GM23338 (cell line): Measurements from ENCODE around the gene PGAP1. TPM values are rescaled to one million over a fixed set of nuclear protein-coding genes. Genes with fewer than 3 reads are reported as not detected.
A peak's percentile ranks its signal among the peaks of the same experiment; 100 is the strongest.
"Not testable (repeated sequence)": the region's sequence is repeated elsewhere in the genome, so short reads cannot be mapped to it uniquely, and the experiment has no call there.

Source experiments
- ATAC-seq: fragments of 200-7000 bp; cut with Tn5 transposase; 3 replicates; pipeline ENCODE4 v1.9.1; 2020
- DNase-seq: peaks from one replicate; pipeline ENCODE4 v3.0.0-alpha.2; 2015; ENCODE audit warnings: low spot score
- H2AFZ ChIP-seq: fragments of 200-600 bp; sonication (generic); 2 replicates; pipeline ENCODE4 v1.8.0; 2016; ENCODE audit warnings: antibody characterized with exemption, mild to moderate bottlenecking, moderate library complexity
- H3F3A ChIP-seq: fragments of 200-600 bp; sonication (generic); replicated peaks from 2 replicates; pipeline ENCODE4 v1.8.0; 2017; ENCODE audit warnings: antibody characterized with exemption, mixed run types, low read depth
- H3K27ac ChIP-seq: fragments of 200-600 bp; sonication (generic); 2 replicates; pipeline ENCODE4 v1.6.1; 2016; ENCODE audit warnings: low read depth
- H3K27me3 ChIP-seq: fragments of 200-600 bp; sonication (generic); 2 replicates; pipeline ENCODE4 v1.8.0; 2016; ENCODE audit warnings: mild to moderate bottlenecking, mixed run types, moderate library complexity; ENCODE audit not compliant: insufficient read depth
- H3K36me3 ChIP-seq: fragments of 200-600 bp; sonication (generic); 2 replicates; pipeline ENCODE4 v1.8.0; 2016; ENCODE audit warnings: mild to moderate bottlenecking; ENCODE audit not compliant: insufficient read depth
- H3K4me1 ChIP-seq: fragments of 200-600 bp; sonication (generic); 2 replicates; pipeline ENCODE4 v1.8.0; 2016; ENCODE audit warnings: mild to moderate bottlenecking, moderate library complexity; ENCODE audit not compliant: insufficient read depth
- H3K4me2 ChIP-seq: fragments of 200-600 bp; sonication (generic); 2 replicates; pipeline ENCODE4 v1.7.1; 2017; ENCODE audit warnings: mixed run types
- H3K4me3 ChIP-seq: fragments of 200-600 bp; sonication (generic); 2 replicates; pipeline ENCODE4 v1.6.1; 2016; ENCODE audit warnings: mixed run types
- H3K79me2 ChIP-seq: fragments of 200-600 bp; sonication (generic); replicated peaks from 2 replicates; pipeline ENCODE4 v1.8.0; 2017; ENCODE audit warnings: mild to moderate bottlenecking; ENCODE audit not compliant: insufficient read depth
- H3K9me2 ChIP-seq: fragments of 200-600 bp; sonication (generic); 2 replicates; pipeline ENCODE4 v1.8.0; 2017; ENCODE audit not compliant: insufficient read depth
- H4K20me1 ChIP-seq: fragments of 200-600 bp; sonication (generic); replicated peaks from 2 replicates; pipeline ENCODE4 v1.8.0; 2017; ENCODE audit warnings: mild to moderate bottlenecking; ENCODE audit not compliant: insufficient read depth
- H3K27ac Mint-ChIP-seq: 2 replicates; pipeline ENCODE4 v1.8.0; 2020; ENCODE audit warnings: inconsistent platforms, mild to moderate bottlenecking, moderate library complexity, mixed read lengths
- H3K27me3 Mint-ChIP-seq: 3 replicates; pipeline ENCODE4 v1.8.0; 2022; ENCODE audit warnings: low read depth, mild to moderate bottlenecking, moderate library complexity, mixed read lengths, inconsistent platforms; ENCODE audit not compliant: insufficient read depth, poor library complexity
- H3K36me3 Mint-ChIP-seq: 3 replicates; pipeline ENCODE4 v1.8.0; 2021; ENCODE audit warnings: low read depth, mild to moderate bottlenecking, inconsistent platforms, moderate library complexity, mixed read lengths
- H3K4me1 Mint-ChIP-seq: 3 replicates; pipeline ENCODE4 v1.8.0; 2020; ENCODE audit warnings: mild to moderate bottlenecking, inconsistent platforms, mixed read lengths
- H3K4me3 Mint-ChIP-seq: 3 replicates; pipeline ENCODE4 v1.8.0; 2021; ENCODE audit warnings: moderate library complexity, mild to moderate bottlenecking, inconsistent platforms, mixed read lengths
- H3K9me3 Mint-ChIP-seq: 3 replicates; pipeline ENCODE4 v1.8.0; 2020; ENCODE audit warnings: moderate library complexity, mild to moderate bottlenecking, inconsistent platforms, mixed read lengths
- JUNB ChIP-seq: IDR thresholded peaks from one replicate; pipeline ENCODE4 v1.6.1; 2016; ENCODE audit warnings: antibody characterized with exemption; ENCODE audit not compliant: unreplicated experiment
- NANOG ChIP-seq: IDR thresholded peaks from 2 replicates; pipeline ENCODE4 v1.6.1; 2016; ENCODE audit warnings: antibody characterized with exemption, borderline replicate concordance
- REST ChIP-seq: IDR thresholded peaks from one replicate; pipeline ENCODE4 v1.6.1; 2018; ENCODE audit warnings: antibody characterized with exemption; ENCODE audit not compliant: unreplicated experiment
- STAT1 ChIP-seq: IDR thresholded peaks from one replicate; pipeline ENCODE4 v1.6.1; 2016; ENCODE audit warnings: antibody characterized with exemption; ENCODE audit not compliant: unreplicated experiment
- ZNF114 ChIP-seq: fragments of 250-450 bp; sonication (Bioruptor Pico); IDR thresholded peaks from 2 replicates; pipeline ENCODE4 v1.5.0; 2020; ENCODE audit warnings: mild to moderate bottlenecking, moderate library complexity
- ZNF462 ChIP-seq: fragments of 250-450 bp; sonication (Bioruptor Pico); IDR thresholded peaks from 2 replicates; pipeline ENCODE4 v1.5.0; 2020; ENCODE audit warnings: mild to moderate bottlenecking, moderate library complexity
- polyA plus RNA-seq: library from polyadenylated mRNA; unstranded; fragments of >200 nt; fragmentation: Nextera tagmentation; extraction: Ambion mirVana; gene quantifications from 2 replicates; pipeline ENCODE4 v1.2.1, GENCODE V29; 2016
- total RNA-seq: library from RNA; depleted of rRNA; stranded (reverse); fragments of >200 nt; shearing (Covaris generic); gene quantifications from 2 replicates; pipeline ENCODE4 v1.2.3, GENCODE V29; 2014

PGAP1 gene
- total and polyA plus RNA-seq, 2 experiments from 2014 or later = 9.8 to 26.5 TPM

GRCh38 chr2:196913691-196914090, 12.8 kb downstream of the PGAP1 start:
- Histone ChIP-seq H3K36me3 (peaks cover 22% of the 10 kb centered on the region), H2AFZ (no peak overlapping the region), H4K20me1 (no peaks in the 10 kb centered on the region; the same call in 1 of the 2 replicates), H3K79me2 (peaks cover 8% of the 10 kb centered on the region; the same call in 1 of the 2 replicates), H3K27ac (no peak overlapping the region), H3F3A (no peaks in the 10 kb centered on the region), H3K9me2 (no peaks in the 10 kb centered on the region), H3K4me1 (no peaks in the 10 kb centered on the region), H3K4me2 (no peak overlapping the region), H3K4me3 (no peak overlapping the region), H3K27me3 (no peaks in the 10 kb centered on the region)
- H3K4me1 Mint-ChIP-seq = no peaks in the 10 kb centered on the region
- 0 out of 3 replicates have a peak, but pooled peaks cover 5% of the 10 kb centered on the region for H3K9me3 Mint-ChIP-seq
- DNase-seq (no peak), ATAC-seq (no peak)
- peaks cover 2% of the 10 kb centered on the region for H3K27me3 Mint-ChIP-seq
- TF ChIP-seq ZNF462 = no peak
- no peak for TF ChIP-seq STAT1
- no peak for TF ChIP-seq NANOG
- TF ChIP-seq JUNB = no peak
- no peak for TF ChIP-seq REST
- no peak for TF ChIP-seq ZNF114 (CRISPR knock-in tag)
- H3K27ac Mint-ChIP-seq = no peak overlapping the region
- peaks cover 58% of the 10 kb centered on the region for H3K36me3 Mint-ChIP-seq
- H3K4me3 Mint-ChIP-seq = no peak overlapping the region

GRCh38 chr2:196905365-196905764, 21.1 kb downstream of the PGAP1 start:
- ATAC-seq, H3K4me1 Mint-ChIP-seq, H3K27me3 ChIP-seq, H3K27me3 Mint-ChIP-seq, H3K4me1 ChIP-seq, H3F3A ChIP-seq, H2AFZ ChIP-seq, H3K9me2 ChIP-seq, H4K20me1 ChIP-seq, DNase-seq, H3K9me3 Mint-ChIP-seq, H3K36me3 ChIP-seq: not testable (repeated sequence)
- Histone ChIP-seq H3K4me2 (peak overlapping the region; percentile 27), H3K79me2 (peaks cover 11% of the 10 kb centered on the region; the same call in 1 of the 2 replicates), H3K27ac (peak overlapping the region; percentile 30; the same call in 1 of the 2 replicates), H3K4me3 (peak overlapping the region; percentile 37)
- peak overlapping the region; percentile 73 for H3K4me3 Mint-ChIP-seq
- H3K36me3 Mint-ChIP-seq = peaks cover 29% of the 10 kb centered on the region
- peak overlapping the region; percentile 76; the same call in 1 of the 2 replicates for H3K27ac Mint-ChIP-seq
